ENCODE measurements around the gene PTPRK. TPM values are rescaled to one million over a fixed set of nuclear protein-coding genes. Genes with fewer than 3 reads are reported as not detected.

PTPRK gene
- total and polyA plus RNA-seq, 2 of the 8 experiments (the other 6 are each of a cell fraction or from before 2014, with no cell fraction given): 11.4 to 47.3 TPM

- TF ChIP-seq, protein P1, sequence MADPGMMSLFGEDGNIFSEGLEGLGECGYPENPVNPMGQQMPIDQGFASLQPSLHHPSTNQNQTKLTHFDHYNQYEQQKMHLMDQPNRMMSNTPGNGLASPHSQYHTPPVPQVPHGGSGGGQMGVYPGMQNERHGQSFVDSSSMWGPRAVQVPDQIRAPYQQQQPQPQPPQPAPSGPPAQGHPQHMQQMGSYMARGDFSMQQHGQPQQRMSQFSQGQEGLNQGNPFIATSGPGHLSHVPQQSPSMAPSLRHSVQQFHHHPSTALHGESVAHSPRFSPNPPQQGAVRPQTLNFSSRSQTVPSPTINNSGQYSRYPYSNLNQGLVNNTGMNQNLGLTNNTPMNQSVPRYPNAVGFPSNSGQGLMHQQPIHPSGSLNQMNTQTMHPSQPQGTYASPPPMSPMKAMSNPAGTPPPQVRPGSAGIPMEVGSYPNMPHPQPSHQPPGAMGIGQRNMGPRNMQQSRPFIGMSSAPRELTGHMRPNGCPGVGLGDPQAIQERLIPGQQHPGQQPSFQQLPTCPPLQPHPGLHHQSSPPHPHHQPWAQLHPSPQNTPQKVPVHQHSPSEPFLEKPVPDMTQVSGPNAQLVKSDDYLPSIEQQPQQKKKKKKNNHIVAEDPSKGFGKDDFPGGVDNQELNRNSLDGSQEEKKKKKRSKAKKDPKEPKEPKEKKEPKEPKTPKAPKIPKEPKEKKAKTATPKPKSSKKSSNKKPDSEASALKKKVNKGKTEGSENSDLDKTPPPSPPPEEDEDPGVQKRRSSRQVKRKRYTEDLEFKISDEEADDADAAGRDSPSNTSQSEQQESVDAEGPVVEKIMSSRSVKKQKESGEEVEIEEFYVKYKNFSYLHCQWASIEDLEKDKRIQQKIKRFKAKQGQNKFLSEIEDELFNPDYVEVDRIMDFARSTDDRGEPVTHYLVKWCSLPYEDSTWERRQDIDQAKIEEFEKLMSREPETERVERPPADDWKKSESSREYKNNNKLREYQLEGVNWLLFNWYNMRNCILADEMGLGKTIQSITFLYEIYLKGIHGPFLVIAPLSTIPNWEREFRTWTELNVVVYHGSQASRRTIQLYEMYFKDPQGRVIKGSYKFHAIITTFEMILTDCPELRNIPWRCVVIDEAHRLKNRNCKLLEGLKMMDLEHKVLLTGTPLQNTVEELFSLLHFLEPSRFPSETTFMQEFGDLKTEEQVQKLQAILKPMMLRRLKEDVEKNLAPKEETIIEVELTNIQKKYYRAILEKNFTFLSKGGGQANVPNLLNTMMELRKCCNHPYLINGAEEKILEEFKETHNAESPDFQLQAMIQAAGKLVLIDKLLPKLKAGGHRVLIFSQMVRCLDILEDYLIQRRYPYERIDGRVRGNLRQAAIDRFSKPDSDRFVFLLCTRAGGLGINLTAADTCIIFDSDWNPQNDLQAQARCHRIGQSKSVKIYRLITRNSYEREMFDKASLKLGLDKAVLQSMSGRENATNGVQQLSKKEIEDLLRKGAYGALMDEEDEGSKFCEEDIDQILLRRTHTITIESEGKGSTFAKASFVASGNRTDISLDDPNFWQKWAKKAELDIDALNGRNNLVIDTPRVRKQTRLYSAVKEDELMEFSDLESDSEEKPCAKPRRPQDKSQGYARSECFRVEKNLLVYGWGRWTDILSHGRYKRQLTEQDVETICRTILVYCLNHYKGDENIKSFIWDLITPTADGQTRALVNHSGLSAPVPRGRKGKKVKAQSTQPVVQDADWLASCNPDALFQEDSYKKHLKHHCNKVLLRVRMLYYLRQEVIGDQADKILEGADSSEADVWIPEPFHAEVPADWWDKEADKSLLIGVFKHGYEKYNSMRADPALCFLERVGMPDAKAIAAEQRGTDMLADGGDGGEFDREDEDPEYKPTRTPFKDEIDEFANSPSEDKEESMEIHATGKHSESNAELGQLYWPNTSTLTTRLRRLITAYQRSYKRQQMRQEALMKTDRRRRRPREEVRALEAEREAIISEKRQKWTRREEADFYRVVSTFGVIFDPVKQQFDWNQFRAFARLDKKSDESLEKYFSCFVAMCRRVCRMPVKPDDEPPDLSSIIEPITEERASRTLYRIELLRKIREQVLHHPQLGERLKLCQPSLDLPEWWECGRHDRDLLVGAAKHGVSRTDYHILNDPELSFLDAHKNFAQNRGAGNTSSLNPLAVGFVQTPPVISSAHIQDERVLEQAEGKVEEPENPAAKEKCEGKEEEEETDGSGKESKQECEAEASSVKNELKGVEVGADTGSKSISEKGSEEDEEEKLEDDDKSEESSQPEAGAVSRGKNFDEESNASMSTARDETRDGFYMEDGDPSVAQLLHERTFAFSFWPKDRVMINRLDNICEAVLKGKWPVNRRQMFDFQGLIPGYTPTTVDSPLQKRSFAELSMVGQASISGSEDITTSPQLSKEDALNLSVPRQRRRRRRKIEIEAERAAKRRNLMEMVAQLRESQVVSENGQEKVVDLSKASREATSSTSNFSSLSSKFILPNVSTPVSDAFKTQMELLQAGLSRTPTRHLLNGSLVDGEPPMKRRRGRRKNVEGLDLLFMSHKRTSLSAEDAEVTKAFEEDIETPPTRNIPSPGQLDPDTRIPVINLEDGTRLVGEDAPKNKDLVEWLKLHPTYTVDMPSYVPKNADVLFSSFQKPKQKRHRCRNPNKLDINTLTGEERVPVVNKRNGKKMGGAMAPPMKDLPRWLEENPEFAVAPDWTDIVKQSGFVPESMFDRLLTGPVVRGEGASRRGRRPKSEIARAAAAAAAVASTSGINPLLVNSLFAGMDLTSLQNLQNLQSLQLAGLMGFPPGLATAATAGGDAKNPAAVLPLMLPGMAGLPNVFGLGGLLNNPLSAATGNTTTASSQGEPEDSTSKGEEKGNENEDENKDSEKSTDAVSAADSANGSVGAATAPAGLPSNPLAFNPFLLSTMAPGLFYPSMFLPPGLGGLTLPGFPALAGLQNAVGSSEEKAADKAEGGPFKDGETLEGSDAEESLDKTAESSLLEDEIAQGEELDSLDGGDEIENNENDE (IDR thresholded peaks at IDR 0.05; ENCODE audit: insufficient replicate concordance, low read length): no peak
- TF ChIP-seq TAF7 (optimal IDR thresholded peaks at IDR 0.05; ENCODE audit: borderline replicate concordance, low read depth, low read length) (no peak), YY1 (IDR thresholded peaks at IDR 0.05; ENCODE audit: low read depth, low read length) (no peak), POU5F1 (IDR thresholded peaks at IDR 0.05; ENCODE audit: low read depth, low read length) (no peak), BRCA1 (IDR thresholded peaks at IDR 0.05; ENCODE audit: low read depth, low read length) (no peak), CHD2 (IDR thresholded peaks at IDR 0.05; ENCODE audit: low read length) (no peak), SP1 (IDR thresholded peaks at IDR 0.05; ENCODE audit: low read depth, low read length) (no peak), TBP (IDR thresholded peaks at IDR 0.05; ENCODE audit: low read depth, low read length) (no peak)
Measured at GRCh38 chr6:128252341-128253176, 267.8 kb downstream of the PTPRK start (continued).
